Transverse colon (tissue), 4 donors: ENCODE results near the gene ERF. TPM values are rescaled to one million over a fixed set of nuclear protein-coding genes. Genes with fewer than 3 reads are reported as not detected.
A peak's percentile ranks its signal among the peaks of the same experiment; 100 is the strongest.

Experiments
- DNase-seq: peaks from one replicate; pipeline ENCODE4 v3.0.0-alpha.2; 2019
- H3K27ac ChIP-seq, 4 donors: fragments of 200-600 bp; sonication (generic); 2 replicates each; pipeline ENCODE4 v1.5.1; 2016 to 2018; ENCODE audit warnings: inconsistent platforms in 4 of 4
- H3K27me3 ChIP-seq: fragments of 200-600 bp; sonication (generic); 2 replicates; pipeline ENCODE4 v1.5.1; 2017; ENCODE audit warnings: inconsistent platforms
- H3K36me3 ChIP-seq, 4 donors: fragments of 200-600 bp; sonication (generic); 2 replicates each; pipeline ENCODE4 v1.5.1; 2017 to 2019; ENCODE audit warnings: inconsistent platforms in 4 of 4
- H3K4me1 ChIP-seq, 4 donors: fragments of 200-600 bp; sonication (generic); 2 replicates each; pipeline ENCODE4 v1.5.1; 2017 to 2020; ENCODE audit warnings: inconsistent platforms in 4 of 4
- H3K4me3 ChIP-seq, 4 donors: fragments of 200-600 bp; sonication (generic); 1 replicate in 1 of 4; 2 replicates in 3 of 4; pipeline versions ENCODE4 v1.5.1 to v1.6.1; 2017 to 2019; ENCODE audit warnings: inconsistent platforms in 4 of 4
- H3K9me3 ChIP-seq, 2 donors: fragments of 200-600 bp; sonication (generic); 2 replicates each; pipeline ENCODE4 v1.5.1; 2017 to 2019; ENCODE audit warnings: inconsistent platforms in 2 of 2
- CTCF ChIP-seq, 5 experiments: fragments of 200-600 bp in 3 of 5; fragments of 450-650 bp in 2 of 5; sonication (generic) in 3 of 5; IDR thresholded peaks; 1 replicate in 2 of 5; 2 replicates in 3 of 5; pipeline ENCODE4 v1.5.1; 2016 to 2017; ENCODE audit warnings: antibody characterized with exemption in 5 of 5, inconsistent platforms in 3 of 5, mild to moderate bottlenecking in 2 of 5, moderate library complexity in 1 of 5
- EP300 ChIP-seq: sonication (generic); formaldehyde crosslinking; IDR thresholded peaks from one replicate; pipeline ENCODE4 v1.6.1; 2017; ENCODE audit warnings: antibody characterized with exemption, low read depth
- POLR2A ChIP-seq: fragments of 450-650 bp; IDR thresholded peaks from one replicate; pipeline ENCODE4 v1.6.1; 2016; ENCODE audit warnings: antibody characterized with exemption, mild to moderate bottlenecking, moderate library complexity
- POLR2AphosphoS5 ChIP-seq, 3 donors: sonication (generic); formaldehyde crosslinking; IDR thresholded peaks; one replicate each; pipeline ENCODE4 v1.6.1; 2016; ENCODE audit warnings: antibody characterized with exemption in 3 of 3
- WGBS, 2 donors: methylation state at CpG; one replicate each; pipeline ENCODE4 v1.1.5; 2018; ENCODE audit warnings: low coverage in 1 of 2; 5-methylcytosine and 5-hydroxymethylcytosine counted together
- in situ Hi-C, 4 donors: fragments of 200-750 bp; cut with MboI; loops; one replicate each; pipeline versions ENCODE4 v1.15.0 to v1.15.1; 2017; ENCODE audit warnings: low sequenced_read_pairs in 3 of 4, low pct_ligation_motif_present in 1 of 4, low pct_unique_long_range_greater_than_20kb in 1 of 4
- intact Hi-C: fragments of 100-400 bp; cut with DNase I; formaldehyde crosslinking; loops from one replicate; pipeline ENCODE4 v1.15.1; 2023; ENCODE audit warnings: low total_unique reads
- total RNA-seq, 4 donors: library from RNA; depleted of rRNA; stranded (reverse); fragments of >200 nt; gene quantifications; one replicate each; pipeline ENCODE4 v1.1.0, GENCODE V29; 2016

ERF gene
- total RNA-seq, 4 donors from 2014 or later = 20.9 to 67.3 (median 30.5) TPM

GRCh38 chr19:42253245-42254088 is 1.5 kb downstream of the ERF start:
- peaks cover 31 to 55% (median 44%) of the 10 kb centered on the region in 4 donors for H3K4me1 ChIP-seq
- intact Hi-C loops (loop anchor here (2.0 kb wide), 1 partner anchor 77 kb away; no protein-coding TSS in a partner anchor), in situ Hi-C loops (no loop called here)
- 1% methylated on average over 22 of the region's 71 CpGs; no CpG with 5 or more reads in 1 of the 2 donors for WGBS, 2 donors
- peaks cover 0 to 9% (median 2%) of the 10 kb centered on the region in 4 donors for H3K36me3 ChIP-seq
- H3K27ac ChIP-seq = peak overlapping the region; percentile 97 to 100 (median 99)
- no peaks in the 10 kb centered on the region for H3K9me3 ChIP-seq
- peak overlapping the region; percentile 72 to 99 (median 90) for H3K4me3 ChIP-seq
- H3K27me3 ChIP-seq = no peaks in the 10 kb centered on the region
- TF ChIP-seq POLR2AphosphoS5 (IDR thresholded peaks at IDR 0.05) = peak in 2 of 3 donors; percentile 48 to 56
- TF ChIP-seq CTCF (IDR thresholded peaks at IDR 0.05) = no peak
- DNase-seq = peak; percentile 73

GRCh38 chr19:42252365-42253244 is 2.3 kb downstream of the ERF start:
- peak overlapping the region; percentile 72 to 99 (median 90) for H3K4me3 ChIP-seq
- H3K9me3 ChIP-seq = no peaks in the 10 kb centered on the region
- H3K27ac ChIP-seq = peak overlapping the region; percentile 97 to 100 (median 99)
- H3K27me3 ChIP-seq = no peaks in the 10 kb centered on the region
- peaks cover 31 to 55% (median 42%) of the 10 kb centered on the region in 4 donors for H3K4me1 ChIP-seq
- in situ Hi-C loops = no loop called here
- WGBS, 2 donors = 14% methylated on average over 27 of the region's 27 CpGs; no CpG with 5 or more reads in 1 of the 2 donors
- intact Hi-C loops = no loop called here
- no peak for TF ChIP-seq POLR2AphosphoS5 (IDR thresholded peaks at IDR 0.05)
- TF ChIP-seq CTCF (IDR thresholded peaks at IDR 0.05) = no peak
- no peak for TF ChIP-seq EP300
- TF ChIP-seq POLR2A = no peak
- DNase-seq = no peak
- H3K36me3 ChIP-seq = peaks cover 0 to 11% (median 3%) of the 10 kb centered on the region in 4 donors

DNA sequence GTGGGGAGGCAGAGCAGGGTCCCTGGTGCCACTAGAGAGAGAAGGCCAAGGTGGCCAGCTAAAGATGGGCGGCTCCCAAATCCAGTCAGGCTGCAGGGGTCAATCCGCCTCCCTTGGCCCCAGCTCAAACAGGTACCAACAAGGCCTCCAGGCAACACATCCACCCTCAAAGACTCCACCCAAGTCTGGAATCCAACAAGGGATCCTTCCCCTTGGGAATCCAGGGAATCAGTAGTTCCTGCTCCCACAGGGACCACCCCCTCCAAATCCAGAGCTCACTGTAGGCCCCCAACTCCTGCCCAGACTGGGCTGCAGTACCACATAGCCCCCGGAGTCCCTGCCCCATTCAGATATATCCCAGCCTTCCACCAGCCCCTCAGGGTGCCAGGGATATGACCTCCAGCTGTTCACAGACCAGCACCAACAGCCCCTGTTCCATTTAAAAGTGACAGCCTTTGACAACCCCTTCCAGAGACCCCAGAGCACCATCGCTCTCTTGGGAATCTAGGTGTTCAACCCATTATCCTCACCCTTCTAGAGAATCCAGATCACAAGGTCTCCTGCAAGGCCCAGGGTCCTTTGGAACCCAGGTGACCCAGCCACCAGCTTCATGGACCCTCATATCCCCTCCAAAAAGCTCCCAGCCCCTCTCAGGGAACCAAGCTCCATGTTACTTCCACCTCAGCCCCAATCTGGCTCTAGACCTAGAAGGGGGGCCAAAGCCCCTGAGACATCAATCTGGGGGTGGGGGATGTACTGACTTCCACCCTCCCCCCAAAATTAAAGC is 3.2 kb downstream of the ERF start:
- H3K36me3 ChIP-seq = peaks cover 0 to 11% (median 3%) of the 10 kb centered on the region in 4 donors
- no peak for DNase-seq
- in situ Hi-C loops = no loop called here

More for the DNA sequence above, 3.2 kb downstream of the ERF start:
- intact Hi-C loops = no loop called here
- Histone ChIP-seq H3K9me3 (no peaks in the 10 kb centered on the region), H3K4me3 (peak overlapping the region in 1 of 4 donors; percentile 72), H3K27me3 (no peaks in the 10 kb centered on the region), H3K27ac (peak overlapping the region; percentile 97 to 100 (median 99)), H3K4me1 (peaks cover 31 to 49% (median 42%) of the 10 kb centered on the region in 4 donors)
- 40 to 78% methylated on average over 1 to 4 of the region's 4 CpGs for WGBS, 2 donors
- TF ChIP-seq EP300 (no peak), POLR2A (no peak), POLR2AphosphoS5 (IDR thresholded peaks at IDR 0.05) (no peak), CTCF (IDR thresholded peaks at IDR 0.05) (no peak)
